ENCODE measurements around the gene ZNF524. TPM values are rescaled to one million over a fixed set of nuclear protein-coding genes. Genes with fewer than 3 reads are reported as not detected.

Gene ZNF524
- total and polyA plus RNA-seq, 10 of the 15 experiments (the other 5 are each of a cell fraction or from before 2014, with no cell fraction given): 0.47 to 18.6 (median 12.4) TPM; not detected in 1

GRCh38 chr19:55646889-55647731, 47.0 kb downstream of the ZNF524 start:
- Histone ChIP-seq H3K36me3 (ENCODE audit: control insufficient read depth in 2 of 2, insufficient read depth in 2 of 2, low read length in 1 of 2) (peaks cover 0 to 2% of the 10 kb centered on the region in 2 experiments; a peak in 2 of 4 replicates), H3K4me1 (ENCODE audit: control insufficient read depth, insufficient read depth, low read length) (peaks cover 25% of the 10 kb centered on the region), H4K20me1 (ENCODE audit: control insufficient read depth, insufficient read depth) (no peaks in the 10 kb centered on the region), H3K4me3 (peak overlapping the region; percentile 99), H3K4me2 (ENCODE audit: control insufficient read depth, insufficient read depth) (peak overlapping the region; percentile 55), H3K9ac (ENCODE audit: control insufficient read depth, insufficient read depth, low read length) (peak overlapping the region; percentile 91), H3K27me3 (replicated peaks in 1 of 2; ENCODE audit: control insufficient read depth in 2 of 2, insufficient read depth in 2 of 2, low read length in 1 of 2) (no peaks in the 10 kb centered on the region), H3K9me3 (replicated peaks; ENCODE audit: control insufficient read depth, insufficient read depth, low read length) (no peaks in the 10 kb centered on the region), H2AFZ (ENCODE audit: control insufficient read depth, low read depth, low read length) (peak overlapping the region; percentile 86), H3K27ac (ENCODE audit: control insufficient read depth, insufficient read depth) (peak overlapping the region; percentile 90), H3K79me2 (ENCODE audit: control insufficient read depth, insufficient read depth, low read length) (peaks cover 55% of the 10 kb centered on the region)
- CTCF ChIA-PET: interaction anchor here (0.6 to 4.8 kb wide), 9 partner anchors 9 to 741 kb away, joined by 3 to 52 read pairs (median 6); no protein-coding TSS in a partner anchor
- RAD21 ChIA-PET (ENCODE audit: unreplicated experiment): interaction anchor here (0.9 to 4.4 kb wide), 7 partner anchors 11 to 668 kb away, joined by 3 to 36 read pairs (median 5); partner anchors contain the start of genes ZNF628 and ZSCAN5A
- FAIRE-seq (no peak), DNase-seq (ENCODE audit: low read depth, low spot score) (no peak), ATAC-seq (peak; percentile 3; the same call in 2 of the 3 replicates)
- POLR2A ChIA-PET: interaction anchor here (0.5 to 3.3 kb wide), 12 partner anchors 8 to 1550 kb away, joined by 3 to 28 read pairs (median 4); partner anchors contain the start of genes FIZ1, ZNF524, ZNF628 and ZNF784
- no TSS peak for BruUV-seq (replicated peaks)
- 40% methylated on average over 14 of the region's 14 CpGs for WGBS (ENCODE audit: insufficient coverage, insufficient replicate concordance, low lambda C conversion rate, missing lambda C conversion rate)
- SMC1A ChIA-PET (ENCODE audit: uncharacterized antibody, unreplicated experiment): interaction anchor here (1.0 to 2.0 kb wide), 5 partner anchors 10 to 48 kb away, joined by 3 to 24 read pairs (median 3); partner anchors contain the start of gene FIZ1
- intact Hi-C loops (cut with micrococcal nuclease; ENCODE audit: unreplicated experiment): no loop called here
- TF ChIP-seq RBBP5 (conservative IDR thresholded peaks at IDR 0.05) (no peak), CREB1 (IDR thresholded peaks at IDR 0.05; ENCODE audit: low read depth) (peak; percentile 37; the same call in 1 of the 2 replicates), SP1 (IDR thresholded peaks at IDR 0.05; ENCODE audit: low read depth, low read length) (no peak)
- in situ Hi-C loops (cut with MboI): no loop called here

All from GM12878 (cell line).